Type B pancreatic cell (in vitro differentiated cells): ENCODE measurements around the gene PTPRC. TPM values are rescaled to one million over a fixed set of nuclear protein-coding genes. Genes with fewer than 3 reads are reported as not detected.

Experiments used
- DNase-seq: peaks from one replicate; pipeline ENCODE4 v3.0.0; 2021; ENCODE audit warnings: mixed read lengths; ENCODE audit not compliant: unreplicated experiment; ENCODE audit errors: extremely low spot score
- H3K27ac Mint-ChIP-seq: 2 replicates; pipeline ENCODE4 v1.8.0; 2021; ENCODE audit warnings: mild to moderate bottlenecking, mixed read lengths
- H3K27me3 Mint-ChIP-seq: 2 replicates; pipeline ENCODE4 v1.8.0; 2021; ENCODE audit warnings: mixed read lengths
- H3K36me3 Mint-ChIP-seq: 2 replicates; pipeline ENCODE4 v1.8.0; 2021; ENCODE audit warnings: mixed read lengths
- H3K4me1 Mint-ChIP-seq: one replicate; pipeline ENCODE4 v1.8.0; 2021; ENCODE audit warnings: mixed read lengths; ENCODE audit not compliant: unreplicated experiment
- H3K4me3 Mint-ChIP-seq: 2 replicates; pipeline ENCODE4 v1.8.0; 2021; ENCODE audit warnings: mild to moderate bottlenecking, mixed read lengths
- H3K9me3 Mint-ChIP-seq: 2 replicates; pipeline ENCODE4 v1.8.0; 2021; ENCODE audit warnings: mixed read lengths
- CTCF ChIP-seq: fragments of 200-600 bp; sonication (generic); conservative IDR thresholded peaks from 2 replicates; pipeline ENCODE4 v1.5.0; 2021; ENCODE audit warnings: antibody characterized with exemption, mild to moderate bottlenecking
- total RNA-seq: library from RNA; stranded (reverse); gene quantifications from 2 replicates; pipeline ENCODE4 v1.2.1, GENCODE V29; 2021; ENCODE audit warnings: low replicate concordance

PTPRC gene
- total RNA-seq, 1 donor from 2014 or later = not detected

- H3K9me3 Mint-ChIP-seq = no peaks in the 10 kb centered on the region
- no peak for TF ChIP-seq CTCF
- H3K27me3 Mint-ChIP-seq = no peaks in the 10 kb centered on the region
- no peak for DNase-seq
- no peak overlapping the region for H3K27ac Mint-ChIP-seq
- H3K4me3 Mint-ChIP-seq = no peak overlapping the region
- H3K36me3 Mint-ChIP-seq = no peaks in the 10 kb centered on the region
- no peaks in the 10 kb centered on the region for H3K4me1 Mint-ChIP-seq
Measured at GRCh38 chr1:198755715-198756114, 116.9 kb downstream of the PTPRC start.

- TF ChIP-seq CTCF = peak; percentile 65
- no peak overlapping the region for H3K4me3 Mint-ChIP-seq
- no peaks in the 10 kb centered on the region for H3K27me3 Mint-ChIP-seq
- H3K27ac Mint-ChIP-seq = no peak overlapping the region
- no peaks in the 10 kb centered on the region for H3K4me1 Mint-ChIP-seq
- no peaks in the 10 kb centered on the region for H3K36me3 Mint-ChIP-seq
- no peak for DNase-seq
- no peaks in the 10 kb centered on the region for H3K9me3 Mint-ChIP-seq
Measured at GRCh38 chr1:198756470-198756869, 117.6 kb downstream of the PTPRC start.

- peaks cover 6% of the 10 kb centered on the region for H3K4me1 Mint-ChIP-seq
- DNase-seq = no peak
- TF ChIP-seq CTCF = no peak
- H3K27me3 Mint-ChIP-seq = no peaks in the 10 kb centered on the region
- H3K36me3 Mint-ChIP-seq = no peaks in the 10 kb centered on the region
- no peaks in the 10 kb centered on the region for H3K9me3 Mint-ChIP-seq
- no peak overlapping the region for H3K27ac Mint-ChIP-seq
- no peak overlapping the region for H3K4me3 Mint-ChIP-seq
Measured at GRCh38 chr1:198761859-198762616, 123.2 kb downstream of the PTPRC start.

GRCh38 chr1:198763298-198763714 lies 124.5 kb downstream of the PTPRC start:
- Mint-ChIP-seq H3K36me3 (no peaks in the 10 kb centered on the region), H3K9me3 (no peaks in the 10 kb centered on the region), H3K27ac (no peak overlapping the region), H3K4me3 (no peak overlapping the region), H3K4me1 (peaks cover 6% of the 10 kb centered on the region), H3K27me3 (no peaks in the 10 kb centered on the region)
- no peak for DNase-seq
- no peak for TF ChIP-seq CTCF

- no peaks in the 10 kb centered on the region for H3K27me3 Mint-ChIP-seq
- no peaks in the 10 kb centered on the region for H3K9me3 Mint-ChIP-seq
- H3K4me1 Mint-ChIP-seq = peaks cover 6% of the 10 kb centered on the region
- TF ChIP-seq CTCF = no peak
- no peak overlapping the region for H3K27ac Mint-ChIP-seq
- DNase-seq = no peak
- no peak overlapping the region for H3K4me3 Mint-ChIP-seq
- no peaks in the 10 kb centered on the region for H3K36me3 Mint-ChIP-seq
Measured at GRCh38 chr1:198764748-198765147, 125.9 kb downstream of the PTPRC start.
